ENCODE results near the gene MEN1. TPM values are rescaled to one million over a fixed set of nuclear protein-coding genes. Genes with fewer than 3 reads are reported as not detected.
A peak's percentile ranks its signal among the peaks of the same experiment; 100 is the strongest.

MEN1 gene
- total RNA-seq, 2 donors from 2014 or later: 7.2 to 9.8 TPM

GRCh38 chr11:64805481-64805880 lies 4.9 kb downstream of the MEN1 start:
- no peak for DNase-seq (ENCODE audit: low spot score)
- peaks cover 13% of the 10 kb centered on the region for H3K36me3 ChIP-seq
- peaks cover 0 to 38% of the 10 kb centered on the region in 2 donors for H3K4me1 ChIP-seq
- no peaks in the 10 kb centered on the region for H3K27me3 ChIP-seq
- H3K4me3 ChIP-seq: no peak overlapping the region
- no peak for TF ChIP-seq CTCF (IDR thresholded peaks at IDR 0.05)
- H3K27ac ChIP-seq: no peak overlapping the region
- H3K9me3 ChIP-seq: no peaks in the 10 kb centered on the region

- TF ChIP-seq CTCF (IDR thresholded peaks at IDR 0.05): no peak
- no peak for DNase-seq (ENCODE audit: low spot score)
- peaks cover 0 to 33% of the 10 kb centered on the region in 2 donors for H3K4me1 ChIP-seq
- no peaks in the 10 kb centered on the region for H3K27me3 ChIP-seq
- peak overlapping the region; percentile 86 to 92 for H3K27ac ChIP-seq
- H3K36me3 ChIP-seq: peaks cover 13% of the 10 kb centered on the region
- no peak overlapping the region for H3K4me3 ChIP-seq
- no peaks in the 10 kb centered on the region for H3K9me3 ChIP-seq
Observed at GRCh38 chr11:64804346-64805210, 5.8 kb downstream of the MEN1 start.

DNA sequence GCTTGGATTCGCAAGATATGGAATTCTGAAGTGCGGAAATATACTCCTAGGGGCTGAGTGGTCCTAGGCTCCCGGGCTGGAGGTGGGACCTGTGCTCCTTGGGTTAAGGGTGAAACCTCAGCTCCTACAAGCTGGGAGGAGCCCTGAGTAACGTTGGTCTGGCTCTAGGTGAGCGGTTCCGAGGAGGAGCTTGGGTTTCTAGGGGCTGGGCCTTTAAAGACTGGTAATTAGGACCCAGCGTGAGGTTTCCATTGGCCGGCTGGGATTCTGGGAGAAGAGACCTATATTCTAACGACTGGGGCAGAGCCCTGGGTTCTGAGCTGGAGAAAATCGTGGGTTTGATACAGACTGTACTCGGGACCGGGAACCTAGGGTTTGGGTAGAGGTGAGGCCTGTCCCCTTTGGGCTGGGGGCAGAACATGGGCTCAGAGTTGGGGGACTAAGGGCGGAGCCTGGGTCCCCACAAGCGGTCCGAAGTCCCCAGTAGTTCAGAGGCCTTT lies 6.5 kb downstream of the MEN1 start:
- H3K27ac ChIP-seq: peak overlapping the region; percentile 86 to 92
- no peak for TF ChIP-seq CTCF (IDR thresholded peaks at IDR 0.05)

DNA sequence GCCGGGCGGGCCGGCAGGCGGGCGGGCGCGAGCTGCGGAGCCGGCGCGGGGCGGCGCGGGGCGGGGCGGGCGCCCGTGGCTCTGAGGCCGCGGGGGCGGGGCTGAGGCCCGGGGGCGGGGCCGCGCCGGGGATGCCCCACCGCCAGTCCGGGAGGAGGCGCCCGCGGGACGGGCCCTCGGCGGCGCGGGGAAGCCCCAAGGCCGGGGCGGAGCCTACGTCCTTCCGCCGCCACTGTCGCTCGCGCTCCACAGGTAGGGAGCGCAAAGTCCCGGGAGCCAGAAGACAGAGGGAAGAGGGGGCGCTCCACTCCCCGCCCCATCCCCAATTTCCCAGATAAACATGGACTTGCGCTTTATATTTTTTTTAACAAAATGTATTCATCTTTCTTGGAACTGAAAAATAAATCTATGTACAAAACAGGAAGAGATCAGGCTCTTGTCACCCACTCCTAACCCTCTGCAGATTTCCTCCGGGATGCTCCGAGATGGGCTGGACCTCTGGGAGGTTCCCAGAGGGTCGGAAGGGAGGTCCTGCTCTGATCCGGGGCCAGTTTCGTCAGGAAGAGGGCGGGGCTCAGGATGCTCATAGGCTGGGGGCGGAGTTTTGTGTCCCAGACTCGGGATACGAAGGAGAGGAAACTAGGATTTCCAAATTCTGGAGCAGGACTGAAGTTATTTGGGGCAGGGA lies 7.0 kb downstream of the MEN1 start, which contains the start of gene MAP4K2:
Gene MAP4K2, minus strand, starts transcription at position 57 of the 688 bp plus-strand sequence. CDS start 65 bp downstream, outside the sequence.
- Histone ChIP-seq H3K27me3 (no peaks in the 10 kb centered on the region), H3K36me3 (peaks cover 13% of the 10 kb centered on the region), H3K4me3 (peak within 1 kb of the TSS; percentile 68 to 71), H3K27ac (peak within 1 kb of the TSS; percentile 86 to 92), H3K9me3 (no peaks in the 10 kb centered on the region), H3K4me1 (peaks cover 0 to 27% of the 10 kb centered on the region in 2 donors)
- peak; percentile 34 to 41 for TF ChIP-seq CTCF (IDR thresholded peaks at IDR 0.05)
- peak; percentile 94 for DNase-seq (ENCODE audit: low spot score)

More for the DNA sequence above, 6.5 kb downstream of the MEN1 start:
- Histone ChIP-seq H3K36me3 (peaks cover 13% of the 10 kb centered on the region), H3K9me3 (no peaks in the 10 kb centered on the region), H3K4me3 (peak overlapping the region; percentile 65 to 71), H3K27me3 (no peaks in the 10 kb centered on the region), H3K4me1 (peaks cover 0 to 27% of the 10 kb centered on the region in 2 donors)
- DNase-seq (ENCODE audit: low spot score): no peak

DNA sequence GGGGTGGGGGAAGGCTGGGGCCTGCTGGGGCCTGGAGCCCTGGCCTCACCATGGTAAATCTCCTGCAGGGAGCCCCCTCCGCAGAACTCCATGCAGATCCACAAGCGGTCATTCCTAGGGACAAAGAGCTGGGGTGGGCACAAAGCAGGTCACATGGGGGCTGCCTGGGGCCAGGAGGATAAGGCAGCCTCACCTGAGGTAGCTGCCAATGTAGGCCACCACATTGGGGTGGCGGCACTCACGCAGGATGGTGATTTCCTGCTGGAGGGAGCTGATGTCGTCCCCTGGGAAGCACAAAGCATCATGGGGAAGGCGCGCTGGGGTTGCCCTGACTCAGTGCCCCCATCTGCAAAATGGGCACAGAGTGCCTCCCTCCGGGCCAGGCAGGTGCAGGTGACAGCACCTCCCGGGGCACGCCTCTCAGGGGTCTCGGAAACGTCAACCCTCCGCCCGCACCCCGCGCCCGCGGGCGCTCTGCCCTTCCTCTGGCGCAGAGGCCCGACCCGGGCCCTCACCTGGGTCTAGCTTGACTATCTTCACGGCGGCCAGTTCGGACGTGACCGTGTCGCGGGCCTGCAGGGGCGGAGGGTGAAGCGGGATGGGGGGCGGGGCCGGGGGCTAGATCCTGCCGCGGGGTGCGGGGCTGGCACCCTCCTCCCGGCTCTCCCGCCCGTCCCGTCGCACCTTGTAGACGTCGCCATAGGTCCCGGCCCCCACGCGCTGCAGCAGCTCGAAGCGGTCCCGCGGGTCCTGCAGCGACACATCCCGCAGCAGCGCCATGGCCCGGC lies 7.8 kb downstream of the MEN1 start:
- no peak for TF ChIP-seq CTCF (IDR thresholded peaks at IDR 0.05)
- H3K4me1 ChIP-seq: peaks cover 0 to 27% of the 10 kb centered on the region in 2 donors
- H3K4me3 ChIP-seq: peak overlapping the region; percentile 68 to 71
- H3K9me3 ChIP-seq: no peaks in the 10 kb centered on the region
- peaks cover 13% of the 10 kb centered on the region for H3K36me3 ChIP-seq
- no peaks in the 10 kb centered on the region for H3K27me3 ChIP-seq
- peak overlapping the region; percentile 78 to 92 for H3K27ac ChIP-seq
- DNase-seq (ENCODE audit: low spot score): no peak
